CD14-positive monocyte (primary cell): Measurements from ENCODE around the gene USP53. TPM values are rescaled to one million over a fixed set of nuclear protein-coding genes. Genes with fewer than 3 reads are reported as not detected.

Source experiments
- DNase-seq, 3 donors: peaks; one replicate each; pipeline ENCODE4 v3.0.0-alpha.2; 2011 to 2022
- H2AFZ ChIP-seq: 2 replicates; pipeline ENCODE4 v1.6.0; 2012; ENCODE audit warnings: mild to moderate bottlenecking, low read depth, low read length, inconsistent platforms; ENCODE audit not compliant: insufficient read depth, poor library complexity, severe bottlenecking
- H3K27ac ChIP-seq, 2 donors: 1 replicate in 1 of 2; 2 replicates in 1 of 2; pipeline ENCODE4 v1.5.1; 2012 to 2013; ENCODE audit warnings: low read length in 2 of 2, control low read depth in 1 of 2, inconsistent platforms in 1 of 2, low read depth in 1 of 2, mild to moderate bottlenecking in 1 of 2
- H3K27me3 ChIP-seq, 2 donors: one replicate each; pipeline versions ENCODE4 v1.6.0 to v1.6.1; 2011 to 2013; ENCODE audit warnings: low read length in 2 of 2; ENCODE audit not compliant: control insufficient read depth in 2 of 2, insufficient read depth in 2 of 2
- H3K36me3 ChIP-seq, 2 donors: replicated peaks in 1 of 2; 1 replicate in 1 of 2; 2 replicates in 1 of 2; pipeline versions ENCODE4 v1.5.1 to v1.6.1; 2012 to 2013; ENCODE audit warnings: low read length in 2 of 2, control low read depth in 1 of 2, inconsistent platforms in 1 of 2, mild to moderate bottlenecking in 1 of 2; ENCODE audit not compliant: insufficient read depth in 2 of 2, control insufficient read depth in 1 of 2
- H3K4me1 ChIP-seq, 2 donors: 1 replicate in 1 of 2; 2 replicates in 1 of 2; pipeline versions ENCODE4 v1.5.1 to v1.6.1; 2012 to 2013; ENCODE audit warnings: low read length in 2 of 2, control low read depth in 1 of 2, inconsistent platforms in 1 of 2, mild to moderate bottlenecking in 1 of 2, moderate library complexity in 1 of 2; ENCODE audit not compliant: insufficient read depth in 2 of 2, control insufficient read depth in 1 of 2
- H3K4me2 ChIP-seq: replicated peaks from 2 replicates; pipeline ENCODE3; 2012; ENCODE audit warnings: low read length, moderate library complexity, mild to moderate bottlenecking; ENCODE audit not compliant: poor library complexity, severe bottlenecking; ENCODE audit errors: extremely low read depth
- H3K4me3 ChIP-seq, 3 experiments: fragments of 200-600 bp in 1 of 3; sonication (generic) in 1 of 3; replicated peaks in 1 of 3; 1 replicate in 2 of 3; 2 replicates in 1 of 3; pipeline ENCODE4 v1.5.1; 2011 to 2013; ENCODE audit warnings: low read length in 3 of 3, mild to moderate bottlenecking in 3 of 3, control low read depth in 2 of 3, low read depth in 2 of 3, inconsistent platforms in 1 of 3, moderate library complexity in 1 of 3
- H3K79me2 ChIP-seq: 2 replicates; pipeline ENCODE4 v1.6.0; 2012; ENCODE audit warnings: mild to moderate bottlenecking, control low read depth, inconsistent platforms, low read length, moderate library complexity; ENCODE audit not compliant: insufficient read depth
- H3K9ac ChIP-seq: 2 replicates; pipeline ENCODE4 v1.6.0; 2017; ENCODE audit warnings: low read length, mild to moderate bottlenecking; ENCODE audit not compliant: insufficient read depth, poor library complexity, severe bottlenecking
- H3K9me3 ChIP-seq, 2 donors: replicated peaks in 1 of 2; 1 replicate in 1 of 2; 2 replicates in 1 of 2; pipeline versions ENCODE4 v1.5.1 to v1.6.1; 2012 to 2013; ENCODE audit warnings: low read length in 2 of 2, control low read depth in 1 of 2; ENCODE audit not compliant: control insufficient read depth in 1 of 2, insufficient read depth in 1 of 2
- H4K20me1 ChIP-seq: 2 replicates; pipeline ENCODE4 v1.6.0; 2012; ENCODE audit warnings: mild to moderate bottlenecking, low read length, control low read depth, moderate library complexity; ENCODE audit not compliant: insufficient read depth
- H3K27ac Mint-ChIP-seq, 7 donors: one replicate each; pipeline ENCODE4 v1.8.0; 2020; ENCODE audit warnings: mild to moderate bottlenecking in 7 of 7, mixed read lengths in 7 of 7, moderate library complexity in 6 of 7, inconsistent platforms in 2 of 7
- H3K27me3 Mint-ChIP-seq, 3 donors: one replicate each; pipeline ENCODE4 v1.8.0; 2021 to 2022; ENCODE audit warnings: low read depth in 3 of 3, mild to moderate bottlenecking in 3 of 3, mixed read lengths in 3 of 3, moderate library complexity in 3 of 3, inconsistent platforms in 1 of 3
- H3K36me3 Mint-ChIP-seq, 2 donors: one replicate each; pipeline ENCODE4 v1.8.0; 2020; ENCODE audit warnings: mixed read lengths in 2 of 2, inconsistent platforms in 1 of 2, mild to moderate bottlenecking in 1 of 2
- H3K4me1 Mint-ChIP-seq: one replicate; pipeline ENCODE4 v1.8.0; 2020; ENCODE audit warnings: mild to moderate bottlenecking, mixed read lengths
- H3K4me3 Mint-ChIP-seq, 2 donors: one replicate each; pipeline ENCODE4 v1.8.0; 2020; ENCODE audit warnings: mild to moderate bottlenecking in 2 of 2, mixed read lengths in 2 of 2, moderate library complexity in 1 of 2
- H3K9me3 Mint-ChIP-seq, 7 donors: one replicate each; pipeline ENCODE4 v1.8.0; 2020 to 2022; ENCODE audit warnings: mixed read lengths in 7 of 7, mild to moderate bottlenecking in 6 of 7, moderate library complexity in 6 of 7, inconsistent platforms in 2 of 7
- CTCF ChIP-seq: fragments of 200-600 bp; IDR thresholded peaks from one replicate; pipeline ENCODE4 v1.8.0; 2022; ENCODE audit warnings: antibody characterized with exemption, mild to moderate bottlenecking
- WGBS: methylation state at CpG from one replicate; pipeline ENCODE4 v1.1.5; 2013; ENCODE audit warnings: missing lambda C conversion rate; ENCODE audit not compliant: insufficient coverage; 5-methylcytosine and 5-hydroxymethylcytosine counted together
- intact Hi-C, 2 donors: fragments of 100-400 bp; cut with micrococcal nuclease; formaldehyde crosslinking; loops; one replicate each; pipeline versions ENCODE4 v1.15.0 to v1.15.1; 2023
- polyA plus RNA-seq, 3 donors: library from polyadenylated mRNA; depleted of rRNA in 1 of 3; unstranded in 2 of 3; stranded (reverse) in 1 of 3; fragments of 300-500 nt in 2 of 3; fragments of >200 nt in 1 of 3; fragmentation: Illumina TruSeq in 2 of 3; gene quantifications; 1 replicate in 2 of 3; 2 replicates in 1 of 3; pipeline ENCODE4 v1.2.3, GENCODE V29; 2012 to 2021

The USP53 gene
- polyA plus RNA-seq, 3 donors: 0.11 to 0.44 (median 0.22) TPM

GRCh38 chr4:119206178-119206577 is 6.3 kb upstream of the USP53 start:
- no peak overlapping the region for H3K27ac Mint-ChIP-seq
- Histone ChIP-seq H3K4me3 (no peak overlapping the region), H3K9me3 (no peaks in the 10 kb centered on the region), H4K20me1 (no peaks in the 10 kb centered on the region), H3K27me3 (peaks cover 0 to 2% of the 10 kb centered on the region in 2 donors), H3K36me3 (no peaks in the 10 kb centered on the region), H3K4me2 (no peak overlapping the region), H3K9ac (no peak overlapping the region), H3K79me2 (no peaks in the 10 kb centered on the region), H3K4me1 (peaks cover 0 to 40% of the 10 kb centered on the region in 2 donors), H3K27ac (no peak overlapping the region), H2AFZ (no peak overlapping the region)
- peaks cover 0 to 2% (median 0%) of the 10 kb centered on the region in 7 donors for H3K9me3 Mint-ChIP-seq
- peaks cover 2 to 5% (median 5%) of the 10 kb centered on the region in 3 donors for H3K27me3 Mint-ChIP-seq
- H3K4me1 Mint-ChIP-seq: peaks cover 26% of the 10 kb centered on the region
- intact Hi-C loops: no loop called here
- WGBS: no CpG with 5 or more reads among the region's 1 CpG
- DNase-seq: no peak
- H3K36me3 Mint-ChIP-seq: no peaks in the 10 kb centered on the region
- no peak for TF ChIP-seq CTCF
- no peak overlapping the region for H3K4me3 Mint-ChIP-seq

- Mint-ChIP-seq H3K27me3 (peaks cover 2 to 11% (median 8%) of the 10 kb centered on the region in 3 donors), H3K4me1 (peaks cover 27% of the 10 kb centered on the region), H3K27ac (no peak overlapping the region), H3K36me3 (no peaks in the 10 kb centered on the region), H3K4me3 (no peak overlapping the region), H3K9me3 (peaks cover 0 to 2% (median 0%) of the 10 kb centered on the region in 7 donors)
- peaks cover 0 to 6% of the 10 kb centered on the region in 2 donors for H3K27me3 ChIP-seq
- no peak overlapping the region for H2AFZ ChIP-seq
- peaks cover 7 to 49% of the 10 kb centered on the region in 2 donors for H3K4me1 ChIP-seq
- no peak overlapping the region for H3K4me3 ChIP-seq
- H3K27ac ChIP-seq: no peak overlapping the region
- no peak overlapping the region for H3K9ac ChIP-seq
- TF ChIP-seq CTCF: no peak
- no peaks in the 10 kb centered on the region for H4K20me1 ChIP-seq
- no peaks in the 10 kb centered on the region for H3K9me3 ChIP-seq
- intact Hi-C loops: no loop called here
- no peak overlapping the region for H3K4me2 ChIP-seq
- DNase-seq: peak in 1 of 3 donors; percentile 21
- H3K79me2 ChIP-seq: no peaks in the 10 kb centered on the region
- WGBS: no CpG with 5 or more reads among the region's 1 CpG
- no peaks in the 10 kb centered on the region for H3K36me3 ChIP-seq
Measured at GRCh38 chr4:119207051-119207450, 5.5 kb upstream of the USP53 start.
